ENCODE data around the gene FNDC11. TPM values are rescaled to one million over a fixed set of nuclear protein-coding genes. Genes with fewer than 3 reads are reported as not detected.
"Not testable (repeated sequence)": the region's sequence is repeated elsewhere in the genome, so short reads cannot be mapped to it uniquely, and the experiment has no call there.

The FNDC11 gene
- total and polyA plus RNA-seq, 2 donors (not counting 3 experiments of a cell fraction or from before 2014, with no cell fraction given), result 0.71 to 1.9 TPM

GRCh38 chr20:63599396-63600050, 45.6 kb downstream of the FNDC11 start:
- no peak overlapping the region for H2AFZ ChIP-seq (ENCODE audit: low read depth, low read length)
- DNase-seq (ENCODE audit: low read depth, low spot score) (no peak), FAIRE-seq (no peak)
- no peak for TF ChIP-seq POLR2A (IDR thresholded peaks at IDR 0.05; ENCODE audit: low read depth, low read length)
- TF ChIP-seq JUN (IDR thresholded peaks at IDR 0.05; ENCODE audit: borderline replicate concordance, insufficient read depth, insufficient read length, low read depth), result no peak
- no peak for TF ChIP-seq EZH2 (IDR thresholded peaks at IDR 0.05; ENCODE audit: borderline replicate concordance, low read depth, low read length, severe bottlenecking)
- no peak for TF ChIP-seq GATA2 (IDR thresholded peaks at IDR 0.05; ENCODE audit: insufficient read depth, insufficient read length, low read depth, low read length)
- TF ChIP-seq POLR2AphosphoS5 (IDR thresholded peaks at IDR 0.05; ENCODE audit: insufficient read depth, low read depth, low read length), result no peak
- no peak for TF ChIP-seq FOS (IDR thresholded peaks at IDR 0.05; ENCODE audit: borderline replicate concordance, insufficient read depth, low read length)
- TF ChIP-seq CTCF (IDR thresholded peaks at IDR 0.05; ENCODE audit: extremely low read depth in 1 of 2, insufficient read depth in 1 of 2, low read depth in 1 of 2, low read length in 2 of 2), result no peak
- no peak for TF ChIP-seq MYC (IDR thresholded peaks at IDR 0.05; ENCODE audit: low read depth, low read length)
- no peak for TF ChIP-seq MAX (IDR thresholded peaks at IDR 0.05; ENCODE audit: insufficient read depth, insufficient read length)
- no peak overlapping the region for H3K9ac ChIP-seq (replicated peaks; ENCODE audit: extremely low read depth, insufficient read depth, low read length)
- no peak overlapping the region for H3K27ac ChIP-seq (ENCODE audit: insufficient read depth, low read depth, low read length)
- H3K4me2 ChIP-seq (ENCODE audit: insufficient read depth, low read length), result no peak overlapping the region
- H3K9me1 ChIP-seq (replicated peaks; ENCODE audit: control insufficient read depth, extremely low read depth, insufficient read depth, low read length), result no peaks in the 10 kb centered on the region
- H3K9me3 ChIP-seq (replicated peaks; ENCODE audit: control insufficient read depth, insufficient read depth, low read length), result no peaks in the 10 kb centered on the region
- no peak overlapping the region for H3K4me3 ChIP-seq (replicated peaks in 1 of 3; ENCODE audit: insufficient read depth in 1 of 3, low read depth in 1 of 3, low read length in 3 of 3)
- no TSS peak for BruUV-seq (replicated peaks)
- H3K4me1 ChIP-seq (ENCODE audit: control insufficient read depth, extremely low read depth, insufficient read depth, low read length), result no peaks in the 10 kb centered on the region
- intact Hi-C loops (cut with micrococcal nuclease), result loop anchor here (10.0 kb wide), 1 partner anchor 435 kb away; no protein-coding TSS in a partner anchor
- POLR2A ChIA-PET, result no interaction called here
- H3K36me3 ChIP-seq (ENCODE audit: control insufficient read depth in 2 of 2, extremely low read depth in 1 of 2, insufficient read depth in 2 of 2, low read length in 2 of 2), result peaks cover 4 to 18% of the 10 kb centered on the region in 2 experiments
- no peaks in the 10 kb centered on the region for H3K79me2 ChIP-seq (ENCODE audit: control insufficient read depth, insufficient read depth, low read length)
- CTCF ChIA-PET, result interaction anchor here (1.2 kb wide), 1 partner anchor 18 kb away, joined by 3 read pairs; no protein-coding TSS in a partner anchor
- no peaks in the 10 kb centered on the region for H4K20me1 ChIP-seq (replicated peaks; ENCODE audit: control insufficient read depth, extremely low read depth, insufficient read depth, low read length)
- dilution Hi-C loops (cut with MboI; ENCODE audit: extremely low pct_ligation_motif_present, low sequenced_read_pairs), result no loop called here
- no peaks in the 10 kb centered on the region for H3K27me3 ChIP-seq (ENCODE audit: control insufficient read depth in 2 of 2, insufficient read depth in 2 of 2, low read length in 2 of 2)

GRCh38 chr20:63601679-63602078, 47.7 kb downstream of the FNDC11 start:
- H3K36me3 ChIP-seq (ENCODE audit: control insufficient read depth in 2 of 2, extremely low read depth in 1 of 2, insufficient read depth in 2 of 2, low read length in 2 of 2), result peaks cover 5 to 11% of the 10 kb centered on the region in 2 experiments
- H3K4me2 ChIP-seq (ENCODE audit: insufficient read depth, low read length); H2AFZ ChIP-seq (ENCODE audit: low read depth, low read length); FAIRE-seq; CTCF ChIA-PET; H3K4me1 ChIP-seq (ENCODE audit: control insufficient read depth, extremely low read depth, insufficient read depth, low read length); H4K20me1 ChIP-seq (replicated peaks; ENCODE audit: control insufficient read depth, extremely low read depth, insufficient read depth, low read length); intact Hi-C loops (cut with micrococcal nuclease); H3K27me3 ChIP-seq (ENCODE audit: control insufficient read depth in 2 of 2, insufficient read depth in 2 of 2, low read length in 2 of 2); DNase-seq (ENCODE audit: low read depth, low spot score); H3K4me3 ChIP-seq (replicated peaks in 1 of 3; ENCODE audit: insufficient read depth in 1 of 3, low read depth in 1 of 3, low read length in 3 of 3); H3K9ac ChIP-seq (replicated peaks; ENCODE audit: extremely low read depth, insufficient read depth, low read length); POLR2A ChIA-PET; BruUV-seq (replicated peaks); dilution Hi-C loops (cut with MboI; ENCODE audit: extremely low pct_ligation_motif_present, low sequenced_read_pairs); H3K27ac ChIP-seq (ENCODE audit: insufficient read depth, low read depth, low read length); H3K79me2 ChIP-seq (ENCODE audit: control insufficient read depth, insufficient read depth, low read length); H3K9me1 ChIP-seq (replicated peaks; ENCODE audit: control insufficient read depth, extremely low read depth, insufficient read depth, low read length); H3K9me3 ChIP-seq (replicated peaks; ENCODE audit: control insufficient read depth, insufficient read depth, low read length): not testable (repeated sequence)

Data from endothelial cell of umbilical vein (primary cell).